ENCODE measurements around the gene TAS2R38.

DNA sequence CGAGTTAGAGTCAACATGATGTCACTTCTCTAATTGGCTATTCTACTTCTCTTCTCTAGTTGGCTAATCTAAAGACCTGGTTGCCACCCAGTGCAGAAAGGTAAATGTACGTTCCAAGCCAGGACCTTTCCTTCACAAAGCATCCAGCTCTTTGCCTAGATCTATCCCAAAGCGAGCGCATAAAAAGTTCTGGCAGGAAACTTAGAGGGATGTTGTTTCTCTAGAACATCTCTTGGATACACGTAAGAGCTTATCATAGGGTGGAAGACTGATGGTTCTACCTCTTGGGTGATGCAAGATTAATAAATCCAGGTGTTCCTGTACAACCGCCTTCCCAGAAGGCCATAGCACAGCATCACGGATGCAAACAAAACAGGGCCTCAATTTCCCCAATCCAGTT, at the start of gene TAS2R38:
- TF ChIP-seq, protein P1, sequence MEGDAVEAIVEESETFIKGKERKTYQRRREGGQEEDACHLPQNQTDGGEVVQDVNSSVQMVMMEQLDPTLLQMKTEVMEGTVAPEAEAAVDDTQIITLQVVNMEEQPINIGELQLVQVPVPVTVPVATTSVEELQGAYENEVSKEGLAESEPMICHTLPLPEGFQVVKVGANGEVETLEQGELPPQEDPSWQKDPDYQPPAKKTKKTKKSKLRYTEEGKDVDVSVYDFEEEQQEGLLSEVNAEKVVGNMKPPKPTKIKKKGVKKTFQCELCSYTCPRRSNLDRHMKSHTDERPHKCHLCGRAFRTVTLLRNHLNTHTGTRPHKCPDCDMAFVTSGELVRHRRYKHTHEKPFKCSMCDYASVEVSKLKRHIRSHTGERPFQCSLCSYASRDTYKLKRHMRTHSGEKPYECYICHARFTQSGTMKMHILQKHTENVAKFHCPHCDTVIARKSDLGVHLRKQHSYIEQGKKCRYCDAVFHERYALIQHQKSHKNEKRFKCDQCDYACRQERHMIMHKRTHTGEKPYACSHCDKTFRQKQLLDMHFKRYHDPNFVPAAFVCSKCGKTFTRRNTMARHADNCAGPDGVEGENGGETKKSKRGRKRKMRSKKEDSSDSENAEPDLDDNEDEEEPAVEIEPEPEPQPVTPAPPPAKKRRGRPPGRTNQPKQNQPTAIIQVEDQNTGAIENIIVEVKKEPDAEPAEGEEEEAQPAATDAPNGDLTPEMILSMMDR (conservative IDR thresholded peaks at IDR 0.05) = no peak
- TF ChIP-seq ZFX (IDR thresholded peaks at IDR 0.05) = no peak
